Measurements from ENCODE around the gene MERTK.

DNA sequence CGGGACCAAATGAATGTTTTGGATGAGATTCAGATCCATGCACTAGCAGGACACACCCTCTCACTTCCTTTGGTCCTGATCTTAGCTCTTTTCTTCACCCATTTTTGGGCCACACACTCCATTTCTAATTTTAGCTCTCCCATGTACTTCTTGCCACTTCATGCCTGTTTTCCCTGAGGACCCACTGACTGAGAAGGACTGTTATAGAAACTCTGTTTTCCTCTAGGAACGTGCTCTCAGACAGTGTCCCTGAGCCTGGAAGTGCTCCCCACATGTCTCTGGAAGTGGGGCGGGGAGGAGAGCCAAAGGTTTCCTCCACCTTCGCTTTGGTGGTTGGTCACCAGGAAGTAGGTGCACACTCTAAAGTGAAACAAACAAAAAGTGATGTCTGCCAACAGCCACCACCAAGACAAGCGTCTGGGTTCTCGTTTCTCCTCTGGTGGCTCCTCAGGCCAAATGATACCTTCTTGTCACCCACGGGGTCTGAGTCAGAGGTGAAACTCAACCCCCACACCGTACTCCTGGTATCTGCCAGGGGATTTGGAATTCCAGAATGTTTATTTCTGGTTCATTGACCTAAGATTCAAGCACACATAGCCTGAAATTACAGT, 74.7 kb downstream of the MERTK start:
- TF ChIP-seq SIN3A (IDR thresholded peaks at IDR 0.05; ENCODE audit: borderline replicate concordance, low read depth, low read length) (no peak), ZNF530 (CRISPR knock-in tag; IDR thresholded peaks at IDR 0.05; ENCODE audit: low read depth) (no peak), SUZ12 (IDR thresholded peaks at IDR 0.05; ENCODE audit: low read depth, low read length) (no peak), NR1H2 (CRISPR knock-in tag; IDR thresholded peaks at IDR 0.05; ENCODE audit: borderline replicate concordance, low read depth) (no peak), SMC3 (IDR thresholded peaks at IDR 0.05; ENCODE audit: low read length) (no peak), ZNF567 (CRISPR knock-in tag; IDR thresholded peaks at IDR 0.05; ENCODE audit: borderline replicate concordance) (no peak), ZNF296 (CRISPR knock-in tag; conservative IDR thresholded peaks at IDR 0.05) (no peak)
- TF ChIP-seq, protein P1, sequence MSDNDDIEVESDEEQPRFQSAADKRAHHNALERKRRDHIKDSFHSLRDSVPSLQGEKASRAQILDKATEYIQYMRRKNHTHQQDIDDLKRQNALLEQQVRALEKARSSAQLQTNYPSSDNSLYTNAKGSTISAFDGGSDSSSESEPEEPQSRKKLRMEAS (IDR thresholded peaks at IDR 0.05): no peak
